Measurements from ENCODE around the gene DIAPH1.

Gene DIAPH1

DNA sequence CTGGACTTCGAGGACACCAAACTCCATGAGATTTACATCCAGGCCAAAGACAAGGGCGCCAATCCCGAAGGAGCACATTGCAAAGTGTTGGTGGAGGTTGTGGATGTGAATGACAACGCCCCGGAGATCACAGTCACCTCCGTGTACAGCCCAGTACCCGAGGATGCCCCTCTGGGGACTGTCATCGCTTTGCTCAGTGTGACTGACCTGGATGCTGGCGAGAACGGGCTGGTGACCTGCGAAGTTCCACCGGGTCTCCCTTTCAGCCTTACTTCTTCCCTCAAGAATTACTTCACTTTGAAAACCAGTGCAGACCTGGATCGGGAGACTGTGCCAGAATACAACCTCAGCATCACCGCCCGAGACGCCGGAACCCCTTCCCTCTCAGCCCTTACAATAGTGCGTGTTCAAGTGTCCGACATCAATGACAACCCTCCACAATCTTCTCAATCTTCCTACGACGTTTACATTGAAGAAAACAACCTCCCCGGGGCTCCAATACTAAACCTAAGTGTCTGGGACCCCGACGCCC is 141.7 kb downstream of the DIAPH1 start:
- no peak for DNase-seq

DNA sequence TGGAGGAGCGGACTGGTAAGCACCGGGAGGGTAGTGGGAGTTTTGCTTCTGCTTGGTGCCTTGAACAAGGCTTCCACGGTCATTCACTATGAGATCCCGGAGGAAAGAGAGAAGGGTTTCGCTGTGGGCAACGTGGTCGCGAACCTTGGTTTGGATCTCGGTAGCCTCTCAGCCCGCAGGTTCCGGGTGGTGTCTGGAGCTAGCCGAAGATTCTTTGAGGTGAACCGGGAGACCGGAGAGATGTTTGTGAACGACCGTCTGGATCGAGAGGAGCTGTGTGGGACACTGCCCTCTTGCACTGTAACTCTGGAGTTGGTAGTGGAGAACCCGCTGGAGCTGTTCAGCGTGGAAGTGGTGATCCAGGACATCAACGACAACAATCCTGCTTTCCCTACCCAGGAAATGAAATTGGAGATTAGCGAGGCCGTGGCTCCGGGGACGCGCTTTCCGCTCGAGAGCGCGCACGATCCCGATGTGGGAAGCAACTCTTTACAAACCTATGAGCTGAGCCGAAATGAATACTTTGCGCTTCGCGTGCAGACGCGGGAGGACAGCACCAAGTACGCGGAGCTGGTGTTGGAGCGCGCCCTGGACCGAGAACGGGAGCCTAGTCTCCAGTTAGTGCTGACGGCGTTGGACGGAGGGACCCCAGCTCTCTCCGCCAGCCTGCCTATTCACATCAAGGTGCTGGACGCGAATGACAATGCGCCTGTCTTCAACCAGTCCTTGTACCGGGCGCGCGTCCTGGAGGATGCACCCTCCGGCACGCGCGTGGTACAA is 142.5 kb downstream of the DIAPH1 start:
- no peak for DNase-seq

DNA sequence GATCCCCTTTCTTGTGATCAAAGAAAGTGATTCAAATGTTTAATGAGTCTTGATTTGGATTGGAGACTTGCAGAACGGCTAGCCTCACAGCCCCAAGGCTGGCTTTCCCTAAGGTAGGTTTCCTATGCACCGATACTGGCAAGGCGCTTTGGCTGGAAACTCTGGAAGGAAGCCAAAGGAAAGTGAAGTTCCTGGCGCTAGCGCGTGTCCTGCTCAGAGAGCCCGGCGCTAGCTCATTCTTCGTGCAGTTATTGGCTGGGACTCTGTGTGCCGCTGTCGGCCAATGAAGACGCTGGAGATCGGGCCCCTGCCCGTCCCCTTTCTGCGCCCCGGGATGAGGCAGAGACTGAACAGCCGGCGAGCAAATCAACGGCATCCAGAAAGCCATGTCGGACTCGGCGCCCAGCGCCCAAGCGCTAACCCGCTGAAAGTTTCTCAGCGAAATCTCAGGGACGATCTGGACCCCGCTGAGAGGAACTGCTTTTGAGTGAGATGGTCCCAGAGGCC is 143.1 kb downstream of the DIAPH1 start, which contains the start of gene PCDHGC3:
Gene PCDHGC3 (plus strand): TSS at position 342 of the 507 bp plus-strand sequence. CDS start 151 bp downstream, at position 493.
- no peak for DNase-seq

DNA sequence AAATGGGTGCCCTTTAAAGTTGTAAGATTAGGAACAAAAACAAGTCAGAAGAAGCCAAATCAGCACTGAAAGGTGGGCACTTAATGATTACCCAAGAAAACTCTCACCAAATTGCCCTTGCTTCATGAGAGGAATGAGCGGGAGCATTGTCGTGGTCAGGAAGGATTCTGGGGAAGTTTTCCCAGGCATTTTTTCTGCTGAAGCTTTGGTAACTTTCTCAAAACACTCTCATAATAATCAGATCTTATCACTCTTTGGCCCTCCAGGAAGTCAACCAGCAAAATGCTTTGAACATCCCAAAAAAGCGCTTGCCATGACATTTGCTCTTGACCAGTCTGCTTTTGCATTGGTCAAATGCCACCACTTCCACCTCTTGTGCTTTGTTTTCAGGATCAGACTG is 153.4 kb downstream of the DIAPH1 start:
- DNase-seq, result no peak

Data from activated gamma-delta T cell (primary cell).